HG03280 (cell line): Measurements from ENCODE around the gene DCST2.
A peak's percentile ranks its signal among the peaks of the same experiment; 100 is the strongest.

Experiments used
- ATAC-seq: cut with Tn5 transposase; IDR thresholded peaks from one replicate; pipeline ENCODE4 v1.9.1; 2021; ENCODE audit warnings: mild to moderate bottlenecking, moderate library complexity; ENCODE audit not compliant: unreplicated experiment

The DCST2 gene

DNA sequence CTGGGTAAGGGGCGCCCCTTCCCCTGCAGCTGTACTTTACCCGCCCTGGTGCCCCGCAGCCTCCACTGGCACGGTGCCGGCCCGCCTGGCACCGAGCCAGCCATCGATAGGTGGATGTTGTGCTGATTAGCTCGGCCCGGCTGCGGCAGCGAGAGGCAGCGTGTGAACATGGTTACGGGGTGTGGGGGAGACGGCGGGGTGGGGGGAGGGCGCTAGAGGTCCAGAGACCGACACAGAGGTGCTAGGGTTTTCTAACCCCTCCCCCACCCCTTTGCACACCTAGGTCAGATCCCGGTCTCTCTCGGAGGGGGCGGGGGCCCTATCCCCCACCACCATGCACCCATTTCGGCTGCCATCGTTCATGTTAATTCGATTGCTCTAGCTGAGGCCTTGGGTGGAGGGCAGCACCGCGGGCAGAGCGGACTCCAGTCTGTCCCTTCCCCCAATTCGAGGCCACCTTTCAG, 36.6 kb upstream of the DCST2 start:
- no peak for ATAC-seq

- ATAC-seq: no peak
Observed at GRCh38 chr1:155069551-155070157, 36.1 kb upstream of the DCST2 start.

DNA sequence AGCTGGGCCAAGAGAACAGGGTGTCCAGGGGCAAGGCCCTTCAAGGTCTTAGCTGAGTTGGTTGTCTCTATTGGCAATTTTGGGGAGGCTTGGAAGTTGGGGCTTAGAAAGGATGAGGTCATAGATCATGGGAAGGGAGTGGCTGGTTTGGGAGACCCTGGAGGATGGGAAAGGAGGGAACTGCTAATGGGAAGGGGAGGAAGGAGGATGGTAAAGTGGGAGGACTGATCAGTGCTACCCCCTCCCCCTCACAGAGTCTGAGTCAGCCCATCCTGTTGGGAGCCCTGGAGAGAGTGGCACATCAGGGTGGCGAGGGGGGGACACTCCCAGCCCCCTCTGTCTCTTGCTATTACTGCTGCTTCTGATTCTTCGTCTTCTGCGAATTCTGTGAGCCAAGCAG, 35.0 kb upstream of the DCST2 start:
- ATAC-seq: no peak

- no peak for ATAC-seq
Observed at GRCh38 chr1:155066777-155067176, 33.2 kb upstream of the DCST2 start.

GRCh38 chr1:155064832-155065429, 31.4 kb upstream of the DCST2 start:
- ATAC-seq: no peak

- no peak for ATAC-seq
Observed at GRCh38 chr1:155064111-155064831, 30.7 kb upstream of the DCST2 start.

- ATAC-seq: peak; percentile 62
Observed at GRCh38 chr1:155063550-155064110, 30.0 kb upstream of the DCST2 start, which contains the start of gene EFNA4. EFNA4 (plus strand) TSS chr1:155063740; CDS start chr1:155063824, 84 bp downstream.

DNA sequence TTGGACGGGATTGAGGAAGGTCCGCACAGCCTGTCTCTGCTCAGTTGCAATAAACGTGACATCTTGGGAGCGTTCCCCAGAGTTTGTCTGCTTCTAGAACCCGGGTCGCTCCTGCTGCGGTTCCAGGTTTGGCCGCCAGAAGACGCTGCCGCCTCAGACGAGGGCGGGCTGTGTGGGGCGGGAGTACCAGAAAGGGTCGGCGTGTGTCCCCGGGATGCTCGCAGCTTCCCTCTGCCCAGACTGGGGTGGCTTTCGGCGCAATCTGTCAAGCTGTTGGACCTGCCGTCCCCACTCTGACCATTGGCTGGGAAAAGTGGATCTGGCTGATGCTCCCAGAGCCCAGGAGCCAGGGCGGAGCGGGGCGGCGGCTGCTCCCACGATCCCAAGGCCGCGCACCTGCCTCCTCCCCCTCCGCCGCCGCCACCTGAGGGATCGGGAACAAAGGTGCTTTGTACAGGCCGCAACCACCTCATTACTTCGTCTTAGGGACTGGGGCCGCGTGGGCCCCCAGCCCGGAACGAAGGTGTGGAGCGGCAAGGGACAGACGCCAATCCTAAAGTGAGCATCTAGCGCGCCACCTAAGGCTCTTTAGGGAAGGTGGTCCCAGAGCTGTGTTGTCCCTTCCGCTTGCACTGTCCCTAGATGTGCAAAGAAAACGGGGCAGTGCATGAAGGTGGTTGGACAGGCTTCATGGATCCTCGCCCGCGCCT, 29.3 kb upstream of the DCST2 start:
- no peak for ATAC-seq

- ATAC-seq: no peak
Observed at GRCh38 chr1:155062151-155062686, 28.6 kb upstream of the DCST2 start.

- peak; percentile 37 for ATAC-seq
Observed at GRCh38 chr1:155061381-155062150, 28.0 kb upstream of the DCST2 start.

- no peak for ATAC-seq
Observed at GRCh38 chr1:155060736-155061135, 27.2 kb upstream of the DCST2 start.

DNA sequence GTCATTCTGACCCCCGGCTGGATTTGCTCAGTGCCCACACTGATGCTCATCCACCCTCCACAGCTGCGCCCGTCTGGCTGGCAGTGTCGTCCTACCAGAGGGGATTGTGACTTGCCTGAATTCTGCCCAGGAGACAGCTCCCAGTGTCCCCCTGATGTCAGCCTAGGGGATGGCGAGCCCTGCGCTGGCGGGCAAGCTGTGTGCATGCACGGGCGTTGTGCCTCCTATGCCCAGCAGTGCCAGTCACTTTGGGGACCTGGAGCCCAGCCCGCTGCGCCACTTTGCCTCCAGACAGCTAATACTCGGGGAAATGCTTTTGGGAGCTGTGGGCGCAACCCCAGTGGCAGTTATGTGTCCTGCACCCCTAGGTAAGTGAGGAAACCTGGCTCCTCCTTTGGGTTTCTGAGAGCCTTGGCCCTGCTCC, 24.2 kb upstream of the DCST2 start:
- no peak for ATAC-seq

GRCh38 chr1:155057104-155057503, 23.5 kb upstream of the DCST2 start:
- ATAC-seq: no peak

- no peak for ATAC-seq
Observed at GRCh38 chr1:155053531-155054105, 20.0 kb upstream of the DCST2 start.

DNA sequence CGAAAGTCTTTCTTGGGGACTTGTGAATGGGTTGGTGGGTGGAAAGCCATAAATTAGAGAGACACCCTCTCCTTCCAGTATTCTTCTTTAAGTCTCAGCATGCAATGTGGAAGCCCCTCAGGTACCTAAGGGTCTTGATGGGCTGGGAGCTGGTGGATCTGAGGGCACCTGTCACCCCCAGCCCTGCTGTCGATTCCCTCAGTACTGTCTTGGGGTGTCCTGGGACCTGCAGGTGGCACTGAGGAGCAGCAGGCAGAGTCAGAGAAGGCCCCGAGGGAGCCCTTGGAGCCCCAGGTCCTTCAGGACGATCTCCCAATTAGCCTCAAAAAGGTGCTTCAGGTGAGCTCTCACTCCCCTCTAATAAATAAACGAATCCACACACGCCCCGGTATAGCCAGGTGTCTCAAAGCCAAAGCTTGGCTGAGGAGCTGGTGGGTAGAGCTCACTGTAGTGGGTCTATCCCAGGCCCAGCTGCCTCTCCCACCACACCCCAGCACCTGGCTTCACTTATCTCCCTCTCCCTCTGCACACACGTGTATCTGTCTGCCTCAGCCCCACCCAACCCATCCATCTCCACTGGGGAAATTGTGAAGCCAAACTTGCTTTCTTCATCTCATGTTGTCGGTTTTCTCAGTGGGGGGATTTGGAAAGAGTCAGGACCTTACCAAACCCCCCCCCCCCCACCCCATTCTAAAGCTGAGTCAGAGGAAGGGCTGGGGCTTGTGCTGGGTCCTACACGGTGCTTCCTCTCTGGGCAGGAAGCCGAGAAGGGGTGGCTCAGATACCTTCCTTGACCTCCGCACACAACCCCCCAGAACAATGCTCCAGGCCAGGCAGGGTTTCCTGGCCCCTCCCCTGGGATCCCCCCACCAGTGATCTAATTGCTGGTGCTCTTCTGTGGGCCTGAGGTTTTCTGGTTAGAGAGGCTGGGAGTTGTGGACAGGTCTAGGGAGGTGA, 19.1 kb upstream of the DCST2 start:
- no peak for ATAC-seq

GRCh38 chr1:155051777-155052398, 18.3 kb upstream of the DCST2 start:
- ATAC-seq: no peak

- peak; percentile 11 for ATAC-seq
Observed at GRCh38 chr1:155051342-155051776, 17.8 kb upstream of the DCST2 start.
